Subcutaneous adipose tissue (tissue), 4 donors: ENCODE results near the gene UBE2G2. TPM values are rescaled to one million over a fixed set of nuclear protein-coding genes. Genes with fewer than 3 reads are reported as not detected.

ENCODE experiments used
- total RNA-seq, 4 donors: library from RNA; depleted of rRNA; stranded (reverse); fragments of >200 nt; gene quantifications; one replicate each; pipeline ENCODE4 v1.1.0, GENCODE V29; 2016
- TF ChIP-seq, protein P1 (sequence below): fragments of 450-650 bp; IDR thresholded peaks from one replicate; pipeline ENCODE4 v1.5.1; 2016; ENCODE audit warnings: low read depth, mild to moderate bottlenecking, control low read depth, antibody characterized with exemption, moderate library complexity

Gene UBE2G2
- total RNA-seq, 4 donors from 2014 or later, result 64.4 to 144 (median 100) TPM

GRCh38 chr21:44780137-44780502, 21.5 kb downstream of the UBE2G2 start:
- TF ChIP-seq, protein P1, sequence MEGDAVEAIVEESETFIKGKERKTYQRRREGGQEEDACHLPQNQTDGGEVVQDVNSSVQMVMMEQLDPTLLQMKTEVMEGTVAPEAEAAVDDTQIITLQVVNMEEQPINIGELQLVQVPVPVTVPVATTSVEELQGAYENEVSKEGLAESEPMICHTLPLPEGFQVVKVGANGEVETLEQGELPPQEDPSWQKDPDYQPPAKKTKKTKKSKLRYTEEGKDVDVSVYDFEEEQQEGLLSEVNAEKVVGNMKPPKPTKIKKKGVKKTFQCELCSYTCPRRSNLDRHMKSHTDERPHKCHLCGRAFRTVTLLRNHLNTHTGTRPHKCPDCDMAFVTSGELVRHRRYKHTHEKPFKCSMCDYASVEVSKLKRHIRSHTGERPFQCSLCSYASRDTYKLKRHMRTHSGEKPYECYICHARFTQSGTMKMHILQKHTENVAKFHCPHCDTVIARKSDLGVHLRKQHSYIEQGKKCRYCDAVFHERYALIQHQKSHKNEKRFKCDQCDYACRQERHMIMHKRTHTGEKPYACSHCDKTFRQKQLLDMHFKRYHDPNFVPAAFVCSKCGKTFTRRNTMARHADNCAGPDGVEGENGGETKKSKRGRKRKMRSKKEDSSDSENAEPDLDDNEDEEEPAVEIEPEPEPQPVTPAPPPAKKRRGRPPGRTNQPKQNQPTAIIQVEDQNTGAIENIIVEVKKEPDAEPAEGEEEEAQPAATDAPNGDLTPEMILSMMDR, result no peak

GRCh38 chr21:44779417-44780136, 22.0 kb downstream of the UBE2G2 start:
- TF ChIP-seq, protein P1, result no peak

DNA sequence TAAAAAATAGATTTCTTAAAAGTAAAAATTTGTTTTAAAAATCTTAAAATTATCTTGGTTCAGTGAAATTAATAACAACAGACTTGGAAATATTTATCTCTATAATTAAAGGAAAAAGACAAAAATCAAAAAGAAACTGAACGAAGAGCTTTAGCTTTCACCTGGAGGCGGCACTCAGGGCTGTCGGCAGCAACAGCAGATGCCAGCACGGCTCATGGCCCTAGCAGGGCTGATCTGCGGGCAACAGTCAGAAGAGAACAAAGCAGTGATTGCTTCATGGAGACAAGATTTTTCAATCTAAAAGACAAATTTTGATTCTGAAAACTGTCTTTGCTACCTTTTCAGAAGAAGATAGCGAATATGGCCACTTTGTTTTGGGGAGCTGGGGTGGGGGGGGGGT, 22.6 kb downstream of the UBE2G2 start:
- TF ChIP-seq, protein P1, result no peak

DNA sequence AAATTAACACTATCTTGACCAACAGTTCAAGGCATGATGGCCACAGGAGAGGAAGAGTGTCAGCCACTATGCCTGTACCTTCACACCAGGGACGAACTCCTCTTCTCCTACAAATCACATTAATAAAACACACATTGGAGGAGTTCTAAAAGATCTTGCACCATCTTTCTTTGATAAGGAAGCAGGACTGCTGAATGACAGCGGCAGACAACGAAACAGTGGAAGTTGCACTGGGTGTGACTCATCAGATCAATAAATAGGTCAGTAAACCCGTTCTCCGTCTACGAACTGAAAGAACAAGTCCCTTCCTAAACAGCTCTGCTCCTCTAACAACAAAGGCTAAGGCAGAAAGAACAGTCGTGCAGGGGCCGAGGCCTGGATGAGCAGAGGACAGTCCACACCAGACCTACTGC, 23.1 kb downstream of the UBE2G2 start:
- TF ChIP-seq, protein P1, result no peak

- TF ChIP-seq, protein P1, result no peak
Measured at GRCh38 chr21:44778094-44778493, 23.5 kb downstream of the UBE2G2 start.

GRCh38 chr21:44774972-44775371, 26.6 kb downstream of the UBE2G2 start:
- TF ChIP-seq, protein P1, result no peak

DNA sequence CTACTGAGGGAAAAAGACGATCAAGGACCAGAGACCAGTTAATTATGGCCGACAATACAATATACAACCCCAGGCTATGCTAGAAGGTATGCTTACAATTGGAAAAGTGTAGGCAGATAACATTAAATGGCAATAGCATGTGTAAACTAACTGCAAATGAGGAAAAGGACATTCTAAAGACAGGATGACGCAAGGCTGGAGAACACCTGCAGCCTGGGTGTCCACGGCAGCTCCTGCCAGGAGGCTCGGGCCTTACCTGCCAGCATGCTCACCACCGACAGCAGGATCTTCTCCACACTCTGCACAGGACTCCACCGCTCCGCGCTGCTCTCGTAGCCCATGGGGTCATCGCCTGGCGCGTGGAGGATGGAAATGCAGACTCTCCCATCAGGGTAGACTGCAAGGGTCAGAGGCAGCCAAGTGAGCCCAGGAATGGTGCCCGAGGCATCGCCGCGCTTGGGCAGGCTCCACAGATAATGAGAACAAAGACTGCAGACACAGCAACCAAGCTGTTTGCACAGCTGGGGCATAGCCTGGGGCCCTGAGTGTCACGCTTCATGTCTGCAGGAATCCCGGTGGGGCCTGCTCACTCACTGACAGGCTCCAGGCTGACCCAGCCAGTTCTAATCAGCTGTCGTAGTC, 28.2 kb downstream of the UBE2G2 start:
- TF ChIP-seq, protein P1, result no peak
